Activated naive CD8-positive, alpha-beta T cell treated with anti-CD3 and anti-CD28 coated beads, Interleukin-2, amount 10 ng/mL, durations not matched to agents 7 days and 5 days (primary cell): ENCODE data around the gene GOLPH3L. TPM values are rescaled to one million over a fixed set of nuclear protein-coding genes. Genes with fewer than 3 reads are reported as not detected.
"Not testable (repeated sequence)": the region's sequence is repeated elsewhere in the genome, so short reads cannot be mapped to it uniquely, and the experiment has no call there.

ENCODE experiments used
- ATAC-seq: fragments of 150-1000 bp; cut with Tn5 transposase; one replicate; pipeline ENCODE4 v1.10.0; 2021; ENCODE audit warnings: low read depth, moderate library complexity
- POLR2A ChIA-PET: fragments of 350-600 bp; sonication (Branson Sonifier 250); formaldehyde crosslinking; loops from one replicate; lab custom pipeline; 2021; ENCODE audit warnings: antibody characterized with exemption; lab: Charles Lee
- DNase-seq: peaks from one replicate; pipeline ENCODE4 v3.0.0; 2021
- H3K27ac Mint-ChIP-seq: one replicate; pipeline ENCODE4 v1.8.0; 2022; ENCODE audit warnings: mild to moderate bottlenecking, mixed read lengths
- H3K27me3 Mint-ChIP-seq: one replicate; pipeline ENCODE4 v1.8.0; 2022; ENCODE audit warnings: mild to moderate bottlenecking, moderate library complexity, mixed read lengths
- H3K36me3 Mint-ChIP-seq: one replicate; pipeline ENCODE4 v1.8.0; 2021; ENCODE audit warnings: mild to moderate bottlenecking, mixed read lengths
- H3K4me1 Mint-ChIP-seq: one replicate; pipeline ENCODE4 v1.8.0; 2021; ENCODE audit warnings: mixed read lengths
- H3K4me3 Mint-ChIP-seq: one replicate; pipeline ENCODE4 v1.8.0; 2022; ENCODE audit warnings: mild to moderate bottlenecking, moderate library complexity, mixed read lengths
- H3K9me3 Mint-ChIP-seq: one replicate; pipeline ENCODE4 v1.8.0; 2021; ENCODE audit warnings: mixed read lengths
- total RNA-seq, 2 experiments: library from RNA; stranded (reverse); gene quantifications; one replicate each; pipeline ENCODE4 v1.2.3, GENCODE V29; 2021

The GOLPH3L gene
- total RNA-seq, 2 experiments from 2014 or later, result 22.2 to 22.6 TPM

DNA sequence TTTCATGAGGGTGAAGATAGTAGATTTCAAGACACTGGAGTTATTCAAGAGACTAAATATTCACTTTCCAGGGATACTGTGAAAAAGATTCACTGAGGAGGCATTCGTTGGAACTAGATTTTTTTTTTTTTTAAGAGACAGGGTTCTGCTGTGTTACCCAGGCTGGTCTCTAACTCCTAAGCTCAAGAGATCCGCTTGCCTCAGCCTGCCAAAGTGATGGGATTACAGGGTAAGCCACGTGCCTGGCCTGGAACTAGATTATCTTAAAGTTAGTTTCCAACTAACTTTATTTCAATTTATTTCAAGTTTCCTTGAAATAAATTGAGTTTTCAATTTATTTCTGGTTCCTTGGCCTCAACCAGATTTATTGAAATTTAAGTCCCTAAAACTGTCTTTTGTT, 93.2 kb downstream of the GOLPH3L start:
- Mint-ChIP-seq H3K4me1 (peaks cover 5% of the 10 kb centered on the region), H3K9me3 (no peaks in the 10 kb centered on the region), H3K27me3 (no peaks in the 10 kb centered on the region), H3K4me3 (no peak overlapping the region), H3K36me3 (peaks cover 2% of the 10 kb centered on the region), H3K27ac (no peak overlapping the region)
- no peak for DNase-seq
- no peak for ATAC-seq
- POLR2A ChIA-PET, result interaction anchor here (0.7 to 3.3 kb wide), 3 partner anchors 10 to 43 kb away, joined by 3 to 15 read pairs (median 3); partner anchors contain the start of gene MCL1

DNA sequence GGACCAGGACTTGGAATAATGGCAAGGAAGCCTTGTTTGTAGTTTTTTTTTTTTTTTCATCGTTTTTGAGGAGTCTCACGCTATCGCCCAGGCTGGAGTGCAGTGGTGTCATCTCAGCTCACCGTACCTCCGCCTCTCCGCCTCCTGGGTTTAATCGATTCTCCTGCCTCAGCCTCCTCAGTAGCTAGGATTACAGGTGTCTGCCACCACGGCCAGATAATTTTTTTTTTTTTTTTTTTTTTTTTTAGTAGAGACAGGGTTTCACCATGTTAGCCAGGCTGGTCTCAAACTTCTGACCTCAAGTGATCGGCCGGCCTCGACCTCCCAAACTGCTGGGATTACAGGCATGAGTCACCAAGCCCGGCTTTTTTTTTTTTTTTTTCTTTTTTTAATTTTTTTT, 94.6 kb downstream of the GOLPH3L start:
- not testable (repeated sequence) for H3K36me3 Mint-ChIP-seq, H3K27me3 Mint-ChIP-seq, ATAC-seq, H3K27ac Mint-ChIP-seq, DNase-seq, H3K9me3 Mint-ChIP-seq, H3K4me1 Mint-ChIP-seq, H3K4me3 Mint-ChIP-seq
- POLR2A ChIA-PET, result interaction anchor here (0.7 kb wide), 2 partner anchors 27 to 32 kb away, joined by 4 to 6 read pairs; partner anchors contain the start of gene ENSA

DNA sequence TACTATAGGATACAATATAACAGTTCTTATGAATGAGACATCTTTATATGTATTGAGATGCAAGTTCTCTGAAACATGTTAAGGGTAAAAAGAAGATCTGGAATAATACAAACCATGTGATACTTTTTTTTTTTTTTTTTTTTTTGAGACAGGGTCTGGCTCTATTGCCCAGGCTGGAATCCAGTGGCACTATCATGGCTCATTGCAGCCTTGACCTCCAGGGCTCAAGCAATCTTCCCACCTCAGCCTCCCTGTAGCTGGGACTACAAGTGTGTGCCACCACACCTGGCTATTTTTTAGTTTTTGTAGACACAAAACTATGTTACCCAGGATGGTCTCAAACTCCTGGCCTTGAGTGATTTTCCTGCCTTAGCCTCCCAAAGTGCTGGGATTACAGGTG, 95.4 kb downstream of the GOLPH3L start:
- POLR2A ChIA-PET, result interaction anchor here (0.7 kb wide), 1 partner anchor 28 kb away, joined by 4 read pairs; the partner anchor contains the start of gene ENSA
- H3K27ac Mint-ChIP-seq, result no peak overlapping the region

DNA sequence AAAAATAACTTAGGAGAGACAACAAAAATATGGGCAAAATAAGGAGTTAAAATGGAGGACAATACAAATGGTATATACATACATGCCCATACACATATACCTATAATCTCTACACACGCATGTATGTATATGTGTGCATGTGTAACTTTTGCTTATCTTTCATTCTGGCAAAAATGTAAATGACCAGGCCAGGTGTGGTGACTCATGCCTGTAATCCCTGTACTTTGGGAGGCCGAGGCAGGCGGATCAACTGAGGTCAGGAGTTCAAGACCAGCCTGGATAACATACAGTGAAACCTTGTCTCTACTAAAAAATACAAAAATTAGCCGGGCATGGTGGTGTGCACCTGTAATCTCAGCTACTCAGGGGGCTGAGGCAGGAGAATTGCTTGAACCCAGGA, 98.6 kb downstream of the GOLPH3L start:
- ATAC-seq, H3K4me3 Mint-ChIP-seq, POLR2A ChIA-PET, H3K36me3 Mint-ChIP-seq, H3K4me1 Mint-ChIP-seq, H3K9me3 Mint-ChIP-seq, H3K27ac Mint-ChIP-seq, H3K27me3 Mint-ChIP-seq, DNase-seq: not testable (repeated sequence)

More for the DNA sequence above, 95.4 kb downstream of the GOLPH3L start:
- ATAC-seq, result no peak
- Mint-ChIP-seq H3K4me1 (peaks cover 8% of the 10 kb centered on the region), H3K4me3 (no peak overlapping the region), H3K27me3 (no peaks in the 10 kb centered on the region), H3K36me3 (peaks cover 2% of the 10 kb centered on the region), H3K9me3 (no peaks in the 10 kb centered on the region)
- DNase-seq, result no peak

DNA sequence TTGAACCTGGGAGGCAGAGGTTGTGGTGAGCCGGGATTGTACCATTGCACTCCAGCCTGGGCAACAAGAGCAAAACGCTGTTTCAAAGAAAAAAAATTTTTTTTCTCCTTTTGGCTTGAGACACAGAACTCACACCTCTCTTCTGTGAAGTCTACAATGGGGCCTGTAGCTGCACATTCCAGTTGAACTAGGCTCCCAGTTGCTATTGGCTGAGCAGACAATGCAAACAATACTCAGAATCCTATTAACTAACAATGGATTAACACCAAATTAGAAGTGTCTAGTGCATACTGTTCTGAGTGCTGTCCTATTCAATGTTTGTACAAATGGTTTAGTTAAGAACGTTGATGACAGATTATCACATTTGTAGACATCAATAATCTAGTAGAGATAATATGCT, 100.0 kb downstream of the GOLPH3L start:
- Mint-ChIP-seq H3K4me1 (peaks cover 9% of the 10 kb centered on the region), H3K27ac (no peak overlapping the region)
- POLR2A ChIA-PET, result no interaction called here

More for the DNA sequence above, 100.0 kb downstream of the GOLPH3L start:
- Mint-ChIP-seq H3K27me3 (no peaks in the 10 kb centered on the region), H3K36me3 (peaks cover 4% of the 10 kb centered on the region), H3K9me3 (no peaks in the 10 kb centered on the region), H3K4me3 (no peak overlapping the region)
- DNase-seq (no peak), ATAC-seq (no peak)

Other genes with a start within 250 kb of the GOLPH3L start
- gene TARS2, start 209.7 kb downstream of the GOLPH3L start, total RNA-seq, result 10 to 100 TPM; 41.6 to 42.9 TPM
- gene ECM1, start 189.0 kb downstream of the GOLPH3L start, total RNA-seq, result 1 to 10 TPM; 1.4 to 1.7 TPM
- under 1 TPM; 0.58 to 0.60 TPM for gene FALEC, start 181.4 kb downstream of the GOLPH3L start, total RNA-seq
- gene ADAMTSL4, start 147.7 kb downstream of the GOLPH3L start, total RNA-seq, result under 1 TPM; 0.11 to 0.30 TPM
- gene MCL1, start 117.5 kb downstream of the GOLPH3L start, total RNA-seq, result 100 to 1,000 TPM; 302 to 303 TPM
- gene ENSA, start 67.5 kb downstream of the GOLPH3L start, total RNA-seq, result 100 to 1,000 TPM; 161 to 172 TPM
- gene HORMAD1, start 23.7 kb upstream of the GOLPH3L start, total RNA-seq, result under 1 TPM; 0.62 to 0.69 TPM
- 100 to 1,000 TPM; 104 to 106 TPM for gene CTSS, start 68.6 kb upstream of the GOLPH3L start, total RNA-seq
- 1 to 10 TPM; 6.7 to 9.4 TPM for gene CTSK, start 111.1 kb upstream of the GOLPH3L start, total RNA-seq
- gene ARNT, start 179.4 kb upstream of the GOLPH3L start, total RNA-seq, result 10 to 100 TPM; 49.3 to 51.3 TPM
- not detected for gene CTXND2, start 190.0 kb upstream of the GOLPH3L start, total RNA-seq
- gene SETDB1, start 229.2 kb upstream of the GOLPH3L start, total RNA-seq, result 10 to 100 TPM; 64.0 to 64.6 TPM